K562 (cell line): ENCODE results near the gene RNU1-2. TPM values are rescaled to one million over a fixed set of nuclear protein-coding genes. Genes with fewer than 3 reads are reported as not detected.

Experiments
- RFX7 ChIP-seq: fragments of 250-450 bp; sonication (Bioruptor Pico); IDR thresholded peaks from 2 replicates; pipeline ENCODE4 v1.5.1; 2021; ENCODE audit warnings: mild to moderate bottlenecking
- SREBF1 ChIP-seq: fragments of 150-350 bp; IDR thresholded peaks from 2 replicates; pipeline ENCODE4 v1.6.1; 2014; ENCODE audit warnings: antibody characterized with exemption, low read depth, low read length, borderline replicate concordance
- ZBTB17 ChIP-seq: fragments of 450-650 bp; formaldehyde crosslinking; IDR thresholded peaks from 2 replicates; pipeline ENCODE4 v1.4.0; 2020; ENCODE audit warnings: mild to moderate bottlenecking
- polyA plus RNA-seq, 8 experiments: library from polyadenylated mRNA; depleted of rRNA in 4 of 8; stranded (reverse) in 5 of 8; unstranded in 3 of 8; fragments of >200 nt; fragmentation: Nextera tagmentation in 2 of 8; fragmentation: Illumina TruSeq in 1 of 8; extraction: Ambion mirVana in 2 of 8; extraction: Trizol in 1 of 8; gene quantifications; 2 replicates each; pipeline versions ENCODE4 v1.2.1 to v1.2.3, GENCODE V29; 2011 to 2014; ENCODE audit warnings: inconsistent platforms in 1 of 8, missing spikeins in 1 of 8
- total RNA-seq, 7 experiments: library from RNA; depleted of rRNA in 6 of 7; stranded (reverse); fragments of >200 nt in 6 of 7; fragmentation: Illumina TruSeq in 2 of 7; extraction: Trizol in 2 of 7; gene quantifications; 2 replicates each; pipeline versions ENCODE4 v1.2.1 to v1.2.3, GENCODE V29; 2011 to 2021; ENCODE audit warnings: low replicate concordance in 1 of 7
- TF ChIP-seq, protein P1 (sequence below): conservative IDR thresholded peaks from 2 replicates; pipeline ENCODE4 v1.6.1; 2011; ENCODE audit warnings: low read depth, mild to moderate bottlenecking, low read length; ENCODE audit not compliant: control insufficient read depth
- TF ChIP-seq, protein P2 (sequence below): fragments of 250-450 bp; sonication (Bioruptor Pico); IDR thresholded peaks from 2 replicates; pipeline ENCODE4 v1.8.0; 2022; ENCODE audit warnings: moderate library complexity, mild to moderate bottlenecking, inconsistent platforms

RNU1-2 gene
- total and polyA plus RNA-seq, 9 of the 15 experiments (the other 6 are each of a cell fraction or from before 2014, with no cell fraction given), result under 0.01 to 32,823 (median 2,538) TPM; not detected in 4

DNA sequence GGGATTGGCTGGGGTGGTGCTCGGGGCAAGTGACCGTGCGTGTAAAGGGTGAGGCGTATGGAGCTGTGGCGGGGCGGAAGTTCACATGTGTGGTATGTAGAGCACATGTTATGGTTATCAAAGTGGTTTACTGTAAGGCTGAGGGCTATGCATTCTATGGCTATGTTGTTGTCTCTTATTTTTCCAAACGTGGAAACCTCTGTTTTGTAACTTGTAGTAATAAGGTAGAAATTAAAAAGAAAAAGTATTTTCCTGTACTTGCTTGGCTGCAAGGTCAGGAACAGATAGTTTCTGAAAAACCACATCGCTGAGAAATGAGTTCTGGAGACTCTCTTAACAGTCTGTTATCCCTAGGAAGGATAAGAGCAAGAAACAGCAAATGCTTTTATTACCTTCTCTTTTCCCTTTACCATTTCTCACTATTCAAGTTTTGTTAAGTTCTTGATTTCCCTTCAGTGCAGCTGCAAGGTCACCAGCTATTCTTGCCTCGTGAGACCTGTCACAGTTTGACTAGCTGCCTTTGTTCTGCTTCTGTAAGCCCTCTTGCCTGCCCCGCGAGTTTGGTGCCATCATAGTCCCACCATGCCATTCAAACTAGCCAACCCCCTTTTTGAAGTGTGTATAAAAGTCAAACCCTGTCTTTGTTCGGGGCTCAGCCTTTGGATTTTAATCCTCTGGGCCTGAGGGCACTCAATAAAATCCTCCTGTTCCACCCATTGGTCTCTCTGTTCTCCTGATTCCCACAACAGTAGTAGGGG is 9.5 kb downstream of the RNU1-2 start (continued):
- TF ChIP-seq SREBF1 (no peak), RFX7 (CRISPR knock-in tag) (peak; percentile 99), ZBTB17 (CRISPR knock-in tag) (peak; percentile 98)
- TF ChIP-seq, protein P1, sequence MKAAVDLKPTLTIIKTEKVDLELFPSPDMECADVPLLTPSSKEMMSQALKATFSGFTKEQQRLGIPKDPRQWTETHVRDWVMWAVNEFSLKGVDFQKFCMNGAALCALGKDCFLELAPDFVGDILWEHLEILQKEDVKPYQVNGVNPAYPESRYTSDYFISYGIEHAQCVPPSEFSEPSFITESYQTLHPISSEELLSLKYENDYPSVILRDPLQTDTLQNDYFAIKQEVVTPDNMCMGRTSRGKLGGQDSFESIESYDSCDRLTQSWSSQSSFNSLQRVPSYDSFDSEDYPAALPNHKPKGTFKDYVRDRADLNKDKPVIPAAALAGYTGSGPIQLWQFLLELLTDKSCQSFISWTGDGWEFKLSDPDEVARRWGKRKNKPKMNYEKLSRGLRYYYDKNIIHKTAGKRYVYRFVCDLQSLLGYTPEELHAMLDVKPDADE, result peak; percentile 98
- TF ChIP-seq, protein P2, sequence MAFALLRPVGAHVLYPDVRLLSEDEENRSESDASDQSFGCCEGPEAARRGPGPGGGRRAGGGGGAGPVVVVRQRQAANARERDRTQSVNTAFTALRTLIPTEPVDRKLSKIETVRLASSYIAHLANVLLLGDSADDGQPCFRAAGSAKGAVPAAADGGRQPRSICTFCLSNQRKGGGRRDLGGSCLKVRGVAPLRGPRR (CRISPR knock-in tag), result no peak
